ENCODE results near the gene PLAC9. TPM values are rescaled to one million over a fixed set of nuclear protein-coding genes. Genes with fewer than 3 reads are reported as not detected.

Gene PLAC9
- total and polyA plus RNA-seq, 2 experiments from 2014 or later = 11.4 to 83.3 TPM

- H3K27ac ChIP-seq = no peak overlapping the region
- H3K4me2 ChIP-seq = no peak overlapping the region
- H4K20me1 ChIP-seq (ENCODE audit: insufficient read depth, poor library complexity, severe bottlenecking) = peaks cover 60% of the 10 kb centered on the region
- no peak for TF ChIP-seq EZH2 (IDR thresholded peaks at IDR 0.05; ENCODE audit: borderline replicate concordance)
- TF ChIP-seq EZH2phosphoT487 (IDR thresholded peaks at IDR 0.05; ENCODE audit: low read depth, severe bottlenecking, unreplicated experiment) = no peak
- no peak for TF ChIP-seq CTCF (IDR thresholded peaks at IDR 0.05; ENCODE audit: poor library complexity)
- peaks cover 46% of the 10 kb centered on the region for H3K4me1 ChIP-seq (ENCODE audit: insufficient read depth)
- H3K4me3 ChIP-seq = no peak overlapping the region
- H2AFZ ChIP-seq = no peak overlapping the region
- H3K27me3 ChIP-seq = no peaks in the 10 kb centered on the region
- no peak for DNase-seq (ENCODE audit: low spot score)
- no peaks in the 10 kb centered on the region for H3K9me2 ChIP-seq (replicated peaks; ENCODE audit: insufficient read depth)
- peaks cover 96% of the 10 kb centered on the region for H3K79me2 ChIP-seq
- no peaks in the 10 kb centered on the region for H3K36me3 ChIP-seq (replicated peaks; ENCODE audit: insufficient read depth, low read depth)
- no peaks in the 10 kb centered on the region for H3K9me3 ChIP-seq (ENCODE audit: low read depth)
Observed at GRCh38 chr10:80192553-80192952, 60.0 kb downstream of the PLAC9 start.

GRCh38 chr10:80194373-80195045, 62.0 kb downstream of the PLAC9 start:
- H4K20me1 ChIP-seq (ENCODE audit: insufficient read depth, poor library complexity, severe bottlenecking) = peaks cover 57% of the 10 kb centered on the region

More at GRCh38 chr10:80194373-80195045, 62.0 kb downstream of the PLAC9 start:
- TF ChIP-seq CTCF (IDR thresholded peaks at IDR 0.05; ENCODE audit: poor library complexity) (no peak), EZH2phosphoT487 (IDR thresholded peaks at IDR 0.05; ENCODE audit: low read depth, severe bottlenecking, unreplicated experiment) (no peak), EZH2 (IDR thresholded peaks at IDR 0.05; ENCODE audit: borderline replicate concordance) (no peak)
- Histone ChIP-seq H3K4me2 (no peak overlapping the region), H2AFZ (no peak overlapping the region), H3K27me3 (no peaks in the 10 kb centered on the region), H3K9me2 (replicated peaks; ENCODE audit: insufficient read depth) (no peaks in the 10 kb centered on the region), H3K9me3 (ENCODE audit: low read depth) (no peaks in the 10 kb centered on the region), H3K36me3 (replicated peaks; ENCODE audit: insufficient read depth, low read depth) (no peaks in the 10 kb centered on the region), H3K4me3 (no peak overlapping the region), H3K4me1 (ENCODE audit: insufficient read depth) (peaks cover 46% of the 10 kb centered on the region), H3K79me2 (peaks cover 96% of the 10 kb centered on the region), H3K27ac (peak overlapping the region; percentile 92)
- no peak for DNase-seq (ENCODE audit: low spot score)
- 81% methylated on average over 11 of the region's 11 CpGs for WGBS (ENCODE audit: low lambda C conversion rate, missing lambda C conversion rate)

Other genes starting within 250 kb of the PLAC9 start
- 38.3 and 55.5 TPM in 2 replicates for gene SFTPD, start 183.6 kb upstream of the PLAC9 start, total RNA-seq
- gene SFTPD, start 183.6 kb upstream of the PLAC9 start, polyA plus RNA-seq = 207 and 233 TPM in 2 replicates
- gene TMEM254, start 54.1 kb upstream of the PLAC9 start, total RNA-seq = 17.1 and 22.1 TPM in 2 replicates
- 29.6 and 33.7 TPM in 2 replicates for gene TMEM254, start 54.1 kb upstream of the PLAC9 start, polyA plus RNA-seq
- gene ANXA11, start 72.8 kb downstream of the PLAC9 start, total RNA-seq = 88.1 and 92.8 TPM in 2 replicates
- gene ANXA11, start 72.8 kb downstream of the PLAC9 start, polyA plus RNA-seq = 168 and 184 TPM in 2 replicates
- gene MAT1A, start 156.9 kb downstream of the PLAC9 start, total RNA-seq = 50.0 and 62.1 TPM in 2 replicates
- gene MAT1A, start 156.9 kb downstream of the PLAC9 start, polyA plus RNA-seq = 20.1 and 38.3 TPM in 2 replicates
- not detected in 2 replicates for gene DYDC1, start 224.0 kb downstream of the PLAC9 start, total RNA-seq
- not detected in 2 replicates for gene DYDC1, start 224.0 kb downstream of the PLAC9 start, polyA plus RNA-seq
- 0.56 and 0.80 TPM in 2 replicates for gene DYDC2, start 224.1 kb downstream of the PLAC9 start, total RNA-seq
- 0.72 TPM in 1 of 2 replicates, not detected in the other for gene DYDC2, start 224.1 kb downstream of the PLAC9 start, polyA plus RNA-seq

All from hepatocyte (in vitro differentiated cells).